Stimulated activated CD4-positive, alpha-beta T cell treated with anti-CD3 and anti-CD28 coated beads, Interleukin-12 subunit alpha, Interleukin-12 subunit beta, amount 100 ng/mL, for 4 hours (primary cell): ENCODE results near the gene ITLN1.
"Not testable (repeated sequence)": the region's sequence is repeated elsewhere in the genome, so short reads cannot be mapped to it uniquely, and the experiment has no call there.

ENCODE experiments used
- DNase-seq: peaks from one replicate; pipeline ENCODE4 v3.0.0-alpha.2; 2020

Gene ITLN1

GRCh38 chr1:160885042-160885441 is at the start of gene ITLN1:
Gene ITLN1 (minus strand): TSS chr1:160885180. CDS start chr1:160884877, 303 bp downstream.
- no peak for DNase-seq

- DNase-seq, result not testable (repeated sequence)
Measured at GRCh38 chr1:160933305-160933704, 48.3 kb upstream of the ITLN1 start.

DNA sequence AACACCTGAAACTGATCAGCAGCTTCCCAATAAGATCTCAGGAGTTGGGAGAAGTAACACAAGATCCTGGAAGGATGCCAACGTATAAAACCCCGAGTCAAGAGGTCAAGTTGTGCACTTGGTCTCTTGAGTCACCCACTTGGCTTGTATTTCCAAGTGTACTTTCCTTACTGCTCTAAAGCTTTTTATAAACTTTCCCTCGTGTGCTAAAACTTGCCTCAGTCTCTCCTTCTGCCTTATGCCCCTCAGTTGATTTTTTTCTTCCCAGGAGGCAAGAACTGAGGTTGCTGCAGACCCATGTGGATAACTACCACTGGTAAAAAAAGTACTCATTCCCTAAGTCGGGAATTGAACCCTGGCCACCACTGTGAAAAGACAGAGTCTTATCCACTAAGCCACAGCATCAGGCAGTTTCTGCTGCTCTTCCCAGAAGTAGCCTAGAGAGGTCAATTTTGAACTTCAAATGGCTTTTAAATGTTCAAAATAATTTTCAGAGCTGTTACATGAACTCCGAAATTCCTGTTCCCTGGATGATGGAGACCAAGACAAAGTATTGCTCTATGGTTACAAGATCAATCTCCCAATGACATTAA is 40.8 kb upstream of the ITLN1 start:
- no peak for DNase-seq

- DNase-seq, result no peak
Measured at GRCh38 chr1:160924791-160925651, 40.0 kb upstream of the ITLN1 start.

DNA sequence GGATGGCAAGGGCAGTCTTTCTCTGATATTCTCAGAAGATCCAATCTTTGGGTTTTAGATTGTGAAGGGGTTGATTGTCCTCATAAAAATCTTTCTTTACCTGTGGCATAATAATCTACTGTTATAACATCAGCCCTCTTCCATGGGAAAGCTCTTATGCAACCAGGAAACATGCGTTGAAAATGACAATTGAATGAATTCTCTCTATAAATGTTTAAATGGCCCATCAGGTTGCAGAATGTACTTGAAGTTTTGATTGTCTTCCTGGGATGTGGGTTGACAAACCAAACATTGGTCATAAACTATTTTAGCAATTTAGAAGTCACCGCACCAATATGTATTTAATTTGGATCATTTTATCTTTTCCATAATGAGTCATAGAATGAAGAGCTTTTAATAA is 31.7 kb upstream of the ITLN1 start:
- no peak for DNase-seq

GRCh38 chr1:160913229-160913628 is 28.2 kb upstream of the ITLN1 start:
- DNase-seq, result not testable (repeated sequence)

DNA sequence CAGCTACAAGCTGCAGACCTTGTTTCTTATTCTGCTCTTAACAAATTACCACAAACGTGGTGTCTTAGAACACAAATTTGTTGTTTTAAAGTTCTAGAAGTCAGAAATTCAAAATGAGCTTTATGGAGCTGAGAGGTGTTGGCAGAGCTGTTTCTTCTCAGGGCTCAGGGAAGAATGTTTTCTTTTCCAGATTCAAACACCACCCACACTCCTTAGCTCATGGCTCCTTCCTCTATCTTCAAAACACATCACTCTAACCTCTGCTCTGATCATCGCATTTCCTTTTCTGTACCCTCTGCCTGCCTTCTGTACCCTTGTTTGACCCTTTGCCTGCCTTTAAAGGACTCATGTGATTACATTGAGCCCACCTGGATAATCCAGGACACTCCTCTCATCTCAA is 26.9 kb upstream of the ITLN1 start:
- no peak for DNase-seq

GRCh38 chr1:160911441-160911840 is 26.5 kb upstream of the ITLN1 start:
- no peak for DNase-seq

DNA sequence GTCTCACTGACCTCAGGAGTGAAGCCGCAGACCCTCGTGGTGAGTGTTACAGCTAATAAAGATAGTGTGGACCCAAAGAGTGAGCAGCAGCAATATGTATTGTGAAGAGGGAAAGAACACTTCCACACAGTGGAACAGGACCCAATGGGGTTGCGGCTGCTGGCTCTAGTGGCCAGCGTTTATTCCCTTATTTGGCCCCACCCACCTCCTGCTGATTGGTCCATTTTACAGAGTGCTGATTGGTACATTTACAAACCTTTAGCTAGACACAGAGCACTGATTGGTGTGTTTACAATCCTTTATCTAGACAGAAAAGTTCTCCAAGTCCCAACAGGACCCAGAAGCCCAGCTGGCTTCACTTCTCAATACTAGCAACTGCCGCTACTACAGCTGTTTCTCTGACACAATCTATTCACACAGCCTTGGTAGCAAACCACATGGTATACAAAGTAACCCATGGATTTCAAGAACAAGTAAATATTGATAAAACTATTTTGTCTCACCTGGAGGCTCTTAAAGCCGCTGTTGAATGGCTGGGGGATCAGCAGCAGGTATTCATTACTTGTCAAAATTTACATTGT is 25.3 kb upstream of the ITLN1 start:
- no peak for DNase-seq

DNA sequence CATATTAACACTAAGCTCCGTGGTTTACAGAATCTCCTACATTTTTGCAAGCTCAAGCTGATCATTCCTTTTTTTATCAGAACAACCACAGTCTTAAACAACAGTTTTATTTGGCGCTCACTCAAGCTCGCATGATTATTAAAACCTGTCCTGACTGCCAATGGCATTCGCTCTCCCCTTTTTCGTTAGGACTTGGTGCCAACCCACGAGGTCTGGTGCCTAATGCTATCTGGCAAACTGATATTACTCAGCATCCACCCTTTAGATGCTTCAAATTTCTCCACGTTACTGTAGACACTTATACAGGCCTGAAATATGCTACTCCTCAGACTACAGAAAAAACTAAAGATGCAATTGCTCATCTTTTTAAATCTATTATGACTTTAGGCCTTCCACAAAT is 23.0 kb upstream of the ITLN1 start:
- DNase-seq, result no peak

- no peak for DNase-seq
Measured at GRCh38 chr1:160905617-160905989, 20.6 kb upstream of the ITLN1 start.

DNA sequence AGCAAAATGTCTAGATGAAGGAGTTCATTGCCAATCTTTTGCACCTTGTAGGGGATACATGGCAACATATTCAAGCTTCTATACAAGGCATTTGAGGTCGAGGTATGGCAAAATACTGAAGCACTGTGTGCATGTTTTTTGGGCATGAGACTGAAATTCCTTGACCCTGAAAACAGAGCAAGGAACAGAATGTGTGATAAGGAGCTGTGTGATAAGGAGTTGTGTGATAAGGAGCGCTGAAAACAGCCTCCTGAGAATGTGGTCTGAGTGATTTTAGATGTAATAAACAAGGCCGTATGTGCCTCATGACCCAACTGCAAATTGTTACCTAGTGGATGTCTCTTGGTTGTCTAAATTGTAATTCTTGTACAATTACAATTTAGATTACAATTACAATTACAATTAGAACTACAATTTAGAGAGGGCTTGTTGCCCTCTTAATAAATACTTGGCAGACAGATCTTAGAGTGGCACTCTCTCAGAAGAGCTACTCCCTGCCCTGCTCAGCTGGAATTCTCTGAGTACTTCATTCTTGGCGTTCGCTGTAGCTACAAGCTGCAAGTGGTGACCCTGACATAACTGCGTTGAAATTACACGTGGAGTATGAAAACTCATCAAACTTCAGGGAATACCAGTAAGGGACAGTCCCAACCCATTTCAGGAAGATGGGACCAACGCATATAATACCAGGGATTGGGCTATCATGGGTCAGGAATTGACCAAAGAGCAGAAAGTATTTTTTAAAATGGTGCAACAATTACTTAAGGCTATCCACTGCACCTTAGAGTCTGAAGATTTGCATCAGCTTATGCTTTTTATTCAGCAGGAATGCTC is 20.0 kb upstream of the ITLN1 start:
- no peak for DNase-seq

DNA sequence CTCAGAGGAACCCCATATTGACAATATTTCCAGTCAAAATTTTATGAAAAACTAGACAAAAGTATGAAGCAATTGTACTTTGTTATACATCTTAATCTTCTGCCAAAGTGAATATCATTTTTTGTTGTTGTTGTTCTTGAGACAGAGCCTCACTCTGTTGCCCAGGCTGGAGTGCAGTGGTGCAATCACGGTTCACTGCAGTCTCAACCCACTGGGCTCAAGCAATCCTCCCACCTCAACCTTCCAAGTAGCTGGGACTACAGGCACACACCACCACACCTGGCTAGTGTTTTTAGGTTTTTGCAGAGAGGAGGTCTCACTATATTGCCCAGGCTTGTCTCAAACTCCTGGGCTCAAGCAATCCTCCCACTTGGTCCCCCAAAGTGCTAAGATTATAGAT is 17.3 kb upstream of the ITLN1 start:
- not testable (repeated sequence) for DNase-seq

GRCh38 chr1:160901768-160902167 is 16.8 kb upstream of the ITLN1 start:
- DNase-seq, result no peak

DNA sequence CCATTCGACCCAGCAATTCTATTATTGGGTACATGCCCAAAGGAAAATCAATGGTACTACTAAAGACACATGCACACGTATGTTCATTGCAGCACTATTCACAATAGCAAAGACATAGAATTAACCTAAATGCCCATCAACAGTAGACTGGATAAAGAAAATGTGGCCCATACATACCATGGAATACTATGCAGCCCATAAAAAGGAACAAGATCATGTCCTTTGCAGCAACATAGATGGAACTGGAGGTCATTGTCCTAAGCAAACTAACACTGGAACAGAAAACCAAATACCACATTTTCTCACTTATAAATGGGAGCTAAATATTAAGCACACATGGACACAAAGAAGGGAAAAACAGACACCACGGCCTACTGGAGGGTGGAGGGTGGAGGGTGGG is 15.7 kb upstream of the ITLN1 start:
- not testable (repeated sequence) for DNase-seq

- DNase-seq, result not testable (repeated sequence)
Measured at GRCh38 chr1:160894368-160895135, 9.6 kb upstream of the ITLN1 start.

- DNase-seq, result no peak
Measured at GRCh38 chr1:160891474-160891873, 6.5 kb upstream of the ITLN1 start.

GRCh38 chr1:160888926-160889325 is 3.9 kb upstream of the ITLN1 start:
- DNase-seq, result no peak

GRCh38 chr1:160887071-160887470 is 2.1 kb upstream of the ITLN1 start:
- DNase-seq, result no peak

- DNase-seq, result no peak
Measured at GRCh38 chr1:160884579-160884978, 401 bp downstream of the ITLN1 start.

DNA sequence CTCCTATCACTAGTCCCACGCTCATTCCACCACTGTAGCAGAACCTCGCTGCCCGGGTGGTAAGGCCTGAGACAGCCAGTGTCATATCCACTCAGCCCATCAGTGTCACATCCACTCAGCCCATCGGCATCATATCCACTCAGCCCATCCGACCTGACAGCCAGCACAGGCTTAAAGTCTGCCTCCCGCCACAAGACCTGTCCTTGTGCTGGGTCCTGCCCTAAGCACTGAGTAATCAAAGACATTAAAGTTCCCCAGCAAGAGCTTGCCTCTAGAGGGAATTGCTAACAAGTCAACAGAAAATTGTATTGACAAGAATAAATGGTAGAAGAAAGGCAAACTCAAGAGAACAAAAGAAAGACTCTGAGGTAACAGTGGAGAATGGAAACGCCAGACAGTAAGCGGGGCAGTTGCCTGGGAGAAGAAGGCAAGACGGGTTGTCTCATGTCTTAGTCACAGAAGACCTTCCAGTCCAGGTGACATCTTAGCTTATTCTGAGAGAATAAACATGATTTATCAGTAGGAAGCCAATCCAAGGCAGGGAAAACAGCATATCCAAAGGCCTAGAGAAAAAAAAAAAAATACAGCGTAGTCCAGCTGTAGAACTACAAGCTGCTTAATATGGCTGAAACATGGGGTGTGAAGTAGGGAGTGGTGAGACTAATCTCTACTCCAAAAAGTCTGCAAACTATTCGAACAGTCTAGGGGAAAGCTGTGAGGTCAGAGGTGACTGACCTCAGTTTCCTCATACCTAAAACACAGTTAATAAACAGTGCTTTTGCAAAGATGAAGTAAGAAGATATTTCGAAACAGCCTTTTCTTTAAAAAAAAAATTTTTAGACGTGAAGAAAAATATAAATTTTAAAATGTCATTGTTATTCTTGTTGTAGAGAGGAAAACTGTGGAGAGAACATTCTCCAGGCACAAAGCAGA is 1.1 kb downstream of the ITLN1 start:
- no peak for DNase-seq
